ENCODE results near the gene ITGB2.
"Not testable (repeated sequence)": the region's sequence is repeated elsewhere in the genome, so short reads cannot be mapped to it uniquely, and the experiment has no call there.

ITGB2 gene

GRCh38 chr21:44931501-44932407 is 11.1 kb upstream of the ITGB2 start:
- CTCF ChIA-PET, result interaction anchor here (0.6 to 9.3 kb wide), 23 partner anchors 9 to 209 kb away, joined by 3 to 104 read pairs (median 4); partner anchors contain the start of genes ITGB2, PTTG1IP and UBE2G2
- DNase-seq (ENCODE audit: extremely low spot score), result no peak
- POLR2A ChIA-PET, result no interaction called here
- no peak for TF ChIP-seq CTCF (IDR thresholded peaks at IDR 0.05; ENCODE audit: control extremely low read depth, extremely low read depth, low read depth, missing control alignments)

- DNase-seq (ENCODE audit: extremely low spot score), result no peak
- ChIA-PET POLR2A (no interaction called here), CTCF (interaction anchor here (1.0 to 9.3 kb wide), 9 partner anchors 12 to 207 kb away, joined by 3 to 104 read pairs (median 7); partner anchors contain the start of gene PTTG1IP)
- TF ChIP-seq CTCF (IDR thresholded peaks at IDR 0.05; ENCODE audit: control extremely low read depth, extremely low read depth, low read depth, missing control alignments), result no peak
Observed at GRCh38 chr21:44931137-44931500, 10.4 kb upstream of the ITGB2 start.

GRCh38 chr21:44930543-44930981 is 9.9 kb upstream of the ITGB2 start:
- no peak for DNase-seq (ENCODE audit: extremely low spot score)
- no peak for TF ChIP-seq CTCF (IDR thresholded peaks at IDR 0.05; ENCODE audit: control extremely low read depth, extremely low read depth, low read depth, missing control alignments)
- ChIA-PET CTCF (interaction anchor here (1.0 to 9.3 kb wide), 7 partner anchors 11 to 207 kb away, joined by 3 to 104 read pairs (median 7); partner anchors contain the start of gene PTTG1IP), POLR2A (no interaction called here)

GRCh38 chr21:44929799-44930542 is 9.3 kb upstream of the ITGB2 start:
- CTCF ChIA-PET, result interaction anchor here (1.1 to 9.3 kb wide), 9 partner anchors 18 to 136 kb away, joined by 3 to 104 read pairs (median 5); partner anchors contain the start of gene PTTG1IP
- no peak for TF ChIP-seq CTCF (IDR thresholded peaks at IDR 0.05; ENCODE audit: control extremely low read depth, extremely low read depth, low read depth, missing control alignments)
- POLR2A ChIA-PET, result no interaction called here
- DNase-seq (ENCODE audit: extremely low spot score), result no peak

GRCh38 chr21:44929242-44929798 is 8.6 kb upstream of the ITGB2 start:
- CTCF ChIA-PET, result interaction anchor here (0.7 to 9.3 kb wide), 6 partner anchors 17 to 129 kb away, joined by 3 to 104 read pairs (median 4); no protein-coding TSS in a partner anchor
- no peak for DNase-seq (ENCODE audit: extremely low spot score)
- no peak for TF ChIP-seq CTCF (IDR thresholded peaks at IDR 0.05; ENCODE audit: control extremely low read depth, extremely low read depth, low read depth, missing control alignments)
- POLR2A ChIA-PET, result no interaction called here

- DNase-seq (ENCODE audit: extremely low spot score), result not testable (repeated sequence)
- CTCF ChIA-PET, result interaction anchor here (0.7 to 9.3 kb wide), 8 partner anchors 14 to 128 kb away, joined by 3 to 104 read pairs (median 5); partner anchors contain the start of gene UBE2G2
- POLR2A ChIA-PET, result interaction anchor here (0.7 kb wide), 1 partner anchor 44 kb away, joined by 6 read pairs; no protein-coding TSS in a partner anchor
Observed at GRCh38 chr21:44928500-44929241, 8.0 kb upstream of the ITGB2 start.

All from GM10248 (cell line).